GM21367 (cell line): Measurements from ENCODE around the gene CATSPER1.

ENCODE experiments used
- ATAC-seq: cut with Tn5 transposase; IDR thresholded peaks from one replicate; pipeline ENCODE4 v1.9.1; 2021; ENCODE audit not compliant: unreplicated experiment

The CATSPER1 gene

DNA sequence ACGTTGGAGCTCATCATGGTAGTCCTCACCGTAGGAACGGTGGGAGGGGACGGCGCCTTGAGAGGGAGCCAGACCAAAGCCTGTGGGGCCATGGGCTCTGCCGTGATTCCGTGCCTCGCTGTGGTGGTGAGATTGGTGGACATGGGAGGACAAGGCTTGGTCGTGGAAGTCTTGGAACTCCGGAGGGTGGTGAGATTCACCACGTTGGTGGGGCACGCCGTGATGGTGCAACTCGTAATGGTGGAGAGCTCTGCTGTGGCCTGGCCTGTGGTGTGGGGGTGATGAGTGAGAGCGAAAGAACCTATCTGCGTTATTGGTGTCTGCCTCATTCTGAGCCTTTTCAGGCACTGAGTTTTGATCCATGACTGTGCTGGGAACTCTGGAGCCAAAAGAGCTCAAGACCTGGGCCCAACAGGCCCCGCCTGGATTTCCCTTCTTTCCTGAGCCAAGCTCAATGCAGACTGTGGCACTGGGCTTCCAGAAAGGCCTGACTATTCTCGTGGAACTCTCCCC is at the start of gene CATSPER1:
Gene CATSPER1, minus strand, starts transcription at position 463 of the 513 bp plus-strand sequence. Its CDS starts 100 bp downstream, at position 363.
- ATAC-seq, result no peak

DNA sequence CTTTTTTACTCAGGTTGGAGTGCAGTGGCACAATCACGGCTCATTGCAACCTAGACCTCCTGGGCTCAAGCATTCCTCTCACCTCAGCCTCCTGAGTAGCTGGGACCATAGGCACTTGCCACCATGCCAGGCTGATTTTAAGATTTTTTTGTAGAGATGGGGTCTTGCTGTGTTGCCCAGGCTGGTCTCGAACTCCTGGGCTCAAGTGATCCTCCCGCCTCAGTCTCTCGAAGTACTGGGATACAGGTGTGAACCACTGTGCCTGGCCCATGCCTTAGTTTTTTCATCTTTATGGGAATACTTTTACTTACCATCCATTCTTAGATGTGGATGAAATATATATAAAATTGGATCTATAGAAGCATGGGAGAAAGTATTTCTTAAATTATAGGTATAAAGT is 49.0 kb upstream of the CATSPER1 start:
- ATAC-seq, result no peak

DNA sequence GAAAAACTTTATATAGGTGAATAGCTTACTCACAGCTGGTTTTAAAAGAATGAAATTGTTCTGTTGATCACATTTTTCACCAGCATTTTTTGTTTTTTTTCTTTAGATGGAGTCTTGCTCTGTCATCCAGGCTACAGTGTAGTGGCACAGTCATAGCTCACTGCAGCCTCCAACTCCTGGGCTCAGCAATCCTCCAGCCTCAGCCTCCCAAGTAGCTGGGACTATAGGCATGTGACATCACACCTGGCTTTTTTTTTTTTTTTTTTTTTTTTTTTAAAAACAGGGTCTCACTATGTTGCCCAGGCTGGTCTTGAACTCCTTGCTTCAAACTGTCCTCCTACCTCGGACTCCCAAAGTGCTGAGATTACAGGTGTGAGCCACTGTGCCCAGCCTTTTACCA is 47.4 kb upstream of the CATSPER1 start:
- no peak for ATAC-seq

DNA sequence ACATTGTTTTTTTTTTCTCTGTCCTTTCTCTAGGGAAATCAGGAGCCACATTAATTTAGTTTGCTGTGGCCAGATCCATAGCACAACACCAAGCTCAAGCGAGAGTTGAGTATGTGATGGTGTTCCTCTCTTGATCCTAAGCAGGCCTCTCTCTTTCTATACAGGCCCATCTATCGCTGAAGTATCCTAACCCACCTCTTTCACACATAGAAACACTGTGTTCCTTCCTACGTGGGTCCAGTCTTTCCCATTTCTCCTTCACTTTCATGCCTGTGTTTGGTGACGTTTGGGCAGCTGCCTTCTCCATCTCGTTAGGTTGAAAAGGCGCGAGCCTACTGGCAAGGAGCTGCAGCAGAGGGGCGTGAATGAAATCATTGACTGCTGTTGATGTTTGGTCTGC is 46.2 kb upstream of the CATSPER1 start:
- ATAC-seq, result no peak

DNA sequence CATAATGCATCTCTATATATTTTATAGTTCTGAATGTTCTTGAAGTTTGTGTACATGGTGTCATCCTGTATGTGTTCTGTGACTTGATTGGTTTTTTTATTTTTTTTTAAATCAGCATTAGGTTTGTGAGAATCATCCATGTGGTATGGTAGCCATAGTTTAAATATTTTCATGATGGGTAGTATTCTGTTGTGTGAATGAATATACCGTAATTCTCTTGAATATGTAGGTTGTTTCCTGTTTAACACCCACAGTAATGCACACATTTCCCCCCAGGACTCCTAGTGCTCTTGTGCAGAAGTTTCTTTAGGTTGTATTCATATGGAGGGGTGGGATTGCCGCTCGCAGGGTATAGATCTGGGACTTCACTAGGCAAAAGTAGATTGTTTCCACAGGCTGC is 45.8 kb upstream of the CATSPER1 start:
- ATAC-seq, result no peak

DNA sequence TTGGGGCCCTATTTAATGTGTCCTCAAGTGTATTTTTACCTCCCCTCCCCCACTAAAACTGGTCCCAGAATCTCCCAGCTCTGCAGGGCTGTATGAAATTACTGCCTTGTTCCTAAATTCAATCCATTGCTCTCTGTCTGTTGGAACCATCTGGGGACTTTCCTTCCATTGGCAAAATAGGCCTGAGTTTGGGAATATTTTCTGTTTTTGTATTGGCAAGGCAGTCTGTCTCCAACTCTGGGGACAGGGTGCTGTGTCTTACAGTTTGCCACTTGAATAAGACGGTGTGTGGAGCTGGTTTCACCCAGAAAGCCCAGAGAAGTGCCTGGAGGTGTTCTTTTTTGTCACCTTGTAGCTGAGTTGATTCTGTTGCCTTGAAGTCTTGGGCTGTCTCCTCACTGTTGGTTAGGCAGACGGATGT is 45.1 kb upstream of the CATSPER1 start:
- ATAC-seq, result no peak

DNA sequence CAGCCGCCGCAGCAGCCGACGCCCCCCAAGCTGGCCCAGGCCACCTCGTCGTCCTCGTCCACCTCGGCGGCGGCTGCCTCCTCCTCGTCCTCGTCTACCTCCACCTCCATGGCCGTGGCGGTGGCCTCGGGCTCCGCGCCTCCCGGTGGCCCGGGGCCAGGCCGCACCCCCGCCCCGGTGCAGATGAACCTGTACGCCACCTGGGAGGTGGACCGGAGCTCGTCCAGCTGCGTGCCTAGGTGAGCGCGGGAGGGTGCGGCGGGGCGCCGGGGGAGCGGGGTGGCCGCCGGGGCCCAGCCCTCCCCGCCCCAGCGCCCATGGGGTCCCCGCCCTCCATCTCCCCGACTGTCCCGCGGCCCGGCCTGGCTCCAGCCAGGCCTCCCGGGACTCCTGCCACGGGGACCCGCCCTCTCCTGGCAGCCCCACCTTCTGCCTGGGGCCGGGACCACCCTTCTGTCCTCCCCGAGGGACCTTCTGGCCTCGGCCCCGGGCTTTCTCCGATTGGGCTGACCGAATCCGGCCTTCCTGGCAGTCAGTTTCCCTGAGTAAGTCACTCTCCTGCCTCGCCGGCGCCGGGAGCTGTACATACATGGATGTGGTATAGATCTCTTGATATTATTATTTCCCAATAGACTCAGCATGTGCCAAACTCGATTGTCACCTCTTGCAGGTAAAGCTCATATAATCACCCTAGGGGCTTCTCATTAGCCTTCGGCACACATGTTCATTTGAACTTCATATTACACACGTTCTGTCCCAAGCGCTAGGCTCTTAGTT is 44.5 kb upstream of the CATSPER1 start:
- no peak for ATAC-seq

DNA sequence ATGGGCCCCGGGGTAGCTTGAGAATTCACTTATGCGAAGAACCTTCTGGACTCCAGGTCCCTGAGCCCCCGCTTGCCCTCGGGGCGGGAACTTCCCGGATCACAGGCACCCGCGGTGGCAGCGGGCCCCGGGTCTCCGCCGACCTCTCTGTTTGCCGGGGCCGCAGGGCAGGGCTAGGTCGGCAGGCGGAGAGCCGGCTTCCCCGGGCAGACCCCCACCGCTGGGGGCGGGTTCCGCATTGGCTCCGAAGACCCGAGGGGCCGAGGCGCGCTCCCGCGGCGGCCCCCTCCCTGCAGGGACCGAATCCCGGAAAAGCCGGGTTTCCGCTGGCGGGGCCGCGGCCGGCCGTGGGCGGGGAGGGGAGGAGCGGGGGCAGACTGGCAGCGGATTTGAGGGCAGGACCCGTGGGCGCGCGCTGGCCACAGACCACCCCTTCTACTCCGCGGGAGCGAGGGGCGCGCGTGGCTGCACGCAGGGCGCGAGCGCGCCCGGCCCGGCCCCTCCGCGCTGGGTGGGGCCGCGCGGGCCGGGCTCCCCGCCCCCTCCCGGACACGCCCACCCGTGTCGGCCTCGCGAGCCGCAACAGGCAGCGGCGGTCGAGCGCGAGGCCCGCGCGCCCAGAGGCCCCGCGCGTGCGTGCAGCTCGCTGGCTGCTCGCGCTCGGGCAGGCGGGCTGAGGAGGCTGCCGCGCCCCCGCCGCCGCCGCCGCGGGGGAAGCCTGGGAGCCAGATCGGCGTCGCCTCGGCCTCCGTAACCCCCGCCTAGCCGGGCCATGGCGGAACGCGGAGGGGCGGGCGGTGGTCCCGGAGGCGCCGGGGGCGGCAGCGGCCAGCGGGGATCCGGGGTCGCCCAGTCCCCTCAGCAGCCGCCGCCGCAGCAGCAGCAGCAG is 43.7 kb upstream of the CATSPER1 start, which contains the start of gene PACS1:
Gene PACS1, plus strand, starts transcription at position 558 of the 889 bp plus-strand sequence. Its CDS starts 215 bp downstream, at position 773.
- ATAC-seq, result no peak

DNA sequence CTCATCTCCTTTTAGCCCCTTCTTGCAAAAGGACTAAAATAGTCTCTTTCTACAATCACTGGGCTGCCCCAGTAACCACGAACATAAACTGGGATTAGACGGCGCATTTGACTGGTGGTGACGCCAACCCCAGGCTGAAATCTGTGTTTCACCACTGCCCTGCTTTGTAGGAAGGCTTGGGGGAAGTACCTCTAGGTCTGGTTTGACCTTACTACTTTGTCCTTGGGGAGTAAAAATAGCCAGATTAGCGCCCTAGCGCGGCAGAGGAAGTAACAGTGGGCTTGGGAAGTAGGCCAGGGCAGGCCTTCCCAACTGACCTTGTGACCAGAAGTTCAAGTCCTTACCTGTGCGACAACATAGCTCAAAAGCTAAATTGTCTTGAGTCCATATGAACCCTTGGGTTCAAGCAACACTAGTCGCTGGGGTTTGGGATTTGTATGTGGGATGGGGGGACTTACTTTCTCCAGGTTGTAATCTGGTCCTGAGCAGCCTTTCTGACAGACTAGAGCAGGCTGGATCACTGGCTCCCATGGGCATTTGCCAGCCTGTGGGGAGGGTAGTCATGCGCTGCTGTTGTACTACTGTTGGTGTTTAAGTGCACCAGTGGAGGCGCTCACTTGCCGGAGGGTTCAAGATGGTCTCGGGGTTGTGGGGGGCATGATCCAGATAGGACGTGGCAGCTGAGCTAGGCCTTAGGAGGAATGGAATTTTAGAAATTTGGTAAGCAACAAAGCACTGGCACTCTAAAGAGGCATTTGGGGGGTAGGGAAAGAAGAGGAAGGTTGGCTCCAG is 42.8 kb upstream of the CATSPER1 start:
- ATAC-seq, result no peak

DNA sequence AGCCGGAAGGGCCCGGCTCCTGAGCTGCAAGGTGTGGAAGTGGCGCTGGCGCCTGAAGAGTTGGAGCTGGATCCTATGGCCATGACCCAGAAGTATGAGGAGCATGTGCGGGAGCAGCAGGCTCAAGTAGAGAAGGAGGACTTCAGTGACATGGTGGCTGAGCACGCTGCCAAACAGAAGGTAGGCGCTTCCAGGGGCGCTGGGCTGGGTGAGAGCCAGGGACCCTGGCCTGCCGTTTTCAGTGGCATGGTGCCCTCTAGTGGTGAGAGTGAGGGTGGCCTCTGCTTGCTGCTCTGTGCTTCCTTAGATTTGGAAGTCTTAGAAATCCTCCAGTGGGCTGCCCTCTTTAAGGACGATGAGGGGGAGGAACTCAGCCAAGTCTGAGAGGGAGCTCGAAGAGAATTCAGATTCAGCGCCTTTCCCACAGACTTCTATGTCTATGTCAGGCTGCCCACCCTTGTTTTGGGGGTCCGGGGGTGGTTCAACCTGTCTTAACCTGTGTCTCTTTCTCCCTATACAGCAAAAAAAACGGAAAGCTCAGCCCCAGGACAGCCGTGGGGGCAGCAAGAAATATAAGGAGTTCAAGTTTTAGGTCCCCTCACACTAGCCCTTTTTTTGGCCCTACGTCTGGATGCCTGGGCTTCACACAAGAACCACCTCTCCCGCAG is 42.0 kb upstream of the CATSPER1 start:
- ATAC-seq, result no peak

DNA sequence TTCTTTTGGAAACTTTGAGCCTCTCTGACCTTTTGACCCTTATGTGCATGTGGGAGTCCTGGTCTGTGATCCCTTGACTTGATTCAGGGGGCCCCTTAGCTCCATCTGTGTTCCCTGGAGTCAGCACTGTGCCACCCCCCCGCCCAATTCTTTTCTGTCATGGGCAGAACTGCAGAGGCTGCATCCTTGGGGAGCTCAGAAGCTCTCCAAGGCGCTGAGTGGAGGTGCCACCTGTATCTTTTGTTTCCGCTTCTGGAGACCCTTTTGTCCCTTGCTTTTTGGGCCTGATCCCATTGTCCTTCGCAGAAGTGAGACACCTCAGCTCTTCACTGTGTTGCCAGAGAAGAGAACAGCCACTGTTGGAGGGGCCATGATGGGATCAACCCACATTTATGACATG is 41.4 kb upstream of the CATSPER1 start:
- no peak for ATAC-seq

DNA sequence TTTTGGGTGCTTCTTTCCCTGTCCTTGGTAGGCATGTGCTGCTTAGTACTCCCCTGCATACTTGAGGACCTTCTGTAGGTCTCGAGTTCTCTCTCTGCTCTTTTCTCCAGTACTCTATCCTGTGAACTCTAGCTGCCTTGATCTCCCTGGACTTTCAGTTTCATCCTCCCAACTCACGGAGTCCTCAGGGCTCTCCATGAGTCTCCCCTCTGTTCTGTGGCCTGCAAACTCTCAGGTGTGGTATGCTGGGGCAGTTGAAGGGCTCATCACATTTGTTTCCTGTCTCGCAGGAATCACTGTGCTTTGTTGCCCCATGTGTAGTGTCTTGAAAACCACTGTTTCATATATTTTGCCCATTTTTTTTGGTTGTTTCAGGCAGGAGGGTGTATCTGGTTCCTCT is 40.5 kb upstream of the CATSPER1 start:
- ATAC-seq, result no peak

DNA sequence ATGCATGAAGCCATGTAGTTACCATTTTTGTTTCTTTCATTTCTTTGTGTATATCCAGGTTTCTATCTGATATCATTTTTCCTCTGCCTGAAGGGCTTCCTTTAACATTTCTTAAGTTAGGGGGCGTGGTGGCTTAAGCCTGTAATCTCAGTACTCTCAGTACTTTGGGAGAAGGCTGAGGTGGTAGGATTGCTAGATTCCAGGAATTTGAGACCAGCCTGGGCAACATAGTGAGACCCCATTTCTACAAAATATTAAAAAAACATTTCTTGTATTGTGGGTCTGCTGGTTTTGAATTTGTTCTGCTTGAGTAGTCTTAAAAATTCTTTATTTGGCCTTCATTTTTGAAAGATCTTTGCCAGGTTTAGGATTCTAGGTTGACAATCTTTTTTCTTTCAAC is 38.3 kb upstream of the CATSPER1 start:
- ATAC-seq, result no peak

DNA sequence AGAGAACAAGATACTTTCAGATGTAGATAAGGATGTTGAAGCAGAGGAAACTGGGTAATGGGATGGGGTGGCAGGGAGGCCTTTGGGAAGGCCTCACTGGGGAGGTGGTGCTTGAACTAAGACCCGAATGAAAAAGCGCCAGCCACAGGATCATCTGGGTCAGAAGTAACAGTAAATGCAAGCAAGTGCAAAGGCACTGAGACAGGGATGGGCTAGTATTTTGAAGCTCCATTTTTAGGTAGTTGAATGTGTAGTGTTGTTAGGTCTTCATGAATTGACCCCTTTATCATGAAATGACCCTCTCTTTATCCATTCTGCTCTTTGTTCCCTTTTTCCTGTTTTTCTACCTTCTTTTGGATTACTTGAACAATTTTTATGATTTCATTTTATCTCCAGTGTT is 37.6 kb upstream of the CATSPER1 start:
- no peak for ATAC-seq

DNA sequence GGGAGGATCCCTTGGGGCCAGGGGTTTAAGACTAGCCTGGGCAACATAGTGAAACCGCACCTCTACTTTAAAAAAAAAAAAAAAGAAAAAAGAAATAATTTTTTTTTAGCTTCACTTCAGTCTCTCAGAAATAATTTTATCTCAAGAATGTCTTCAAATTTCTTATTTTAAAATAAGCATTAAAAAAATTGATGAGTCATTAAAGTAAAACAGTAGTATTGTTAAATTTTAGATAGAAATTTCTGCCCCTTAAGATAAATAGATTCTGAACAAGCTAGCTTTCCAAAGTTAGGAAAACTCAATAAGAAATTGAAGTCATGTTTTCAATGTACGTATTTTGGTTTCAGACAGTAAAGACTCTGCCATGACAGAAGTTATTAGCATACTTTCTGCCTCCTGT is 36.1 kb upstream of the CATSPER1 start:
- ATAC-seq, result no peak

DNA sequence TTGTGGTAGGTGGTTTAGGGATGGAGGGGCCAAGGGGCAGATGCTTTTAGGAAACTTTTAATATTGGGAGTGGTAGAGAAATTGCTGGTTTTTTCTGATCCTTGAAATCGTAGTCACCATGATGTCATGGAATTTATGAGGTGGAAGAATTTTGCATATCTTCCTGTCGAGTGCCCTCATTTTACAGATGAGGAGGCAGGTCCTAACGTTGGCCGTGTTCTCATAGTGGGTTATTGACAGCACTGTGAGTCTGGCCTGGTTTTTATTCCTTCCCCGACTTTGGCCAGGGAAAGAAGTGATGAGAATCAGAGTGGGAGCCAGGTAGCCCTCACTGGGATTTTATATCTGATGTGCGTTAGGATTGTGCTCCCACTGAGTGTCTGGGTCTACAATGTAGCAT is 35.0 kb upstream of the CATSPER1 start:
- ATAC-seq, result no peak

DNA sequence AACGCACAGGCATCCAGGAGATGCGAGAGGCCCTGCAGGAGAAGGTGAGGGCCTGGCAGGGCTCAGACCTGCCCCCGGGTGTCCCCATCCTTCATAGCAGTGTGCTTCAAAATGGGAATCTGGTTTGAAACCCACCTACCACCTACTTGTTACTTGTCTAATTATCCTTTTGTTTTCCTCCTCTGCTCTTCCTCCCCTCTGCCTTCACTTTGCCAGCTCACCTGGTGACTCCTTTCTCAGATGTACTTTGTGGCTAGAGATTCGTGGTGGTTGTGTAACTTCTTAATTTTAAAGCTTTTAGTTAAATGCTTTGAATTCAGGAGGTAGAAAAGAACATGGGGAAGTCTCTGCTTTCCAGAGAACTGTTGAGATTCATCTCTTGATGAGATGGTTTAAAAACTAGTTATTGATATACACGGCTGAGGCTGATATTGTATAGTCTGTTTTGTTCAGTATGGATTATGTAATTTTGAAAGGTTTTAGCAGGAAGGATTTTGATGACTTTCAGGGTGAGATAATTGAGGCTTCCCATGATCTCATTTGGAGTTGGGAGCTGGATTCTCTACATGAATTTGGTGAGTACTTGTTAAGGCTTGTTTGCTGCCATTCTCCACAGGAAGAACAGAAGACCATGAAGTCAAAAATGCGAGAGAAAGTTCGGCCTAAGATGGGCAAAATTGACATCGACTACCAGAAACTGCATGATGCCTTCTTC is 33.8 kb upstream of the CATSPER1 start:
- ATAC-seq, result no peak

DNA sequence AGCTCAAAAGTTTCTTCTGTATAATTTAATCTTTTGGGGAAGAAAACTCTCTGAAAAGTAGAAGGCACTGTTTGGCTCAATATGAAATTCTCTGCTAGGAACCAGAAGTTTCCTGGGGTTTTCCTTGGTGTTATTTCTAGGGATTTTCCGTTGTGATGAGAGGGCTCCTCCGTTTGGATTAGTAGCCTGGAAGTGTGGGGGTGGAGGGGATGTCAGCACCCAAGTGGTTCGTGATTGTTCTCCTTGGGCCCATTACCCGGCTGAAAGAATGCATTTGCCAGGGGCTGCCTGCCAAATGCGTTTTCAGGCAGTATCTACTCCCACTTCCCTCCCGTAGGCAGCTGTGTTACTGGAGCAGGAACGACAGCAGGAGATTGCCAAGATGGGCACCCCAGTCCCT is 30.2 kb upstream of the CATSPER1 start:
- ATAC-seq, result no peak

DNA sequence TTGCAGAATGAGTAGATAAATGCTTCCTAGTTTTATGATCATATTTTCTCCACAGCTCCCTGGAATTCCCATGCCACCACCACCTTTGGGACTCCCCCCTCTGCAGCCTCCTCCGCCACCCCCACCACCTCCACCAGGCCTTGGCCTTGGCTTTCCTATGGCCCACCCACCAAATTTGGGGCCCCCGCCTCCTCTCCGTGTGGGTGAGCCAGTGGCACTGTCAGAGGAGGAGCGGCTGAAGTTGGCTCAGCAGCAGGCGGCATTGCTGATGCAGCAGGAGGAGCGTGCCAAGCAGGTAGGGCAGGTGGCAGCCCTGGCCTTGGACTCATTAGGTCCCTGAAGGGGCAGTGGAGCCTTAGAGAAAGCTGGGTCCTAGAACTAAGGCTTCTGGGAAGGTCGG is 28.7 kb upstream of the CATSPER1 start:
- no peak for ATAC-seq

DNA sequence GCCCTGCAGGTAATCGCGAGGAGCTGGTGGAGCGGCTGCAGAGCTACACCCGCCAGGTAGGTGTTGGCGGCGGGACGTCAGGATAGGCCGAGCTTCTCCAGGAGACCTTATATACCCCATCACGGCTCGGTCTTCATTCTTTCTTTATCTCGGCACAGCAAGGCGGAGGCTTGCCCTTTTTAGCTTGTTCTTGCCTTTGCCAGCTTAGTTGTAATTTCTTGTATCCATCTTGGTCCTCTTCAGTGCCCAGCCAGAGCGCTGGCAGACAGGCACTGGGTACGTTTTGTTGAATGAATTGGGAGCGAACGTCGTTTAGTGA is 26.3 kb upstream of the CATSPER1 start:
- no peak for ATAC-seq
